DMS153 treated with DMSO at 0.1 percent for 48 hours (cell line): ENCODE data around the gene HES1.
"Not testable (repeated sequence)": the region's sequence is repeated elsewhere in the genome, so short reads cannot be mapped to it uniquely, and the experiment has no call there.

Experiments
- DNase-seq: peaks from one replicate; lab custom pipeline; 2025; ENCODE audit not compliant: unreplicated experiment; lab: John Stamatoyannopoulos, UW

Gene HES1

GRCh38 chr3:194135806-194136518 is at the start of gene HES1:
Gene HES1 (plus strand): TSS chr3:194136148. CDS start chr3:194136381, 233 bp downstream.
- peak; percentile 97 for DNase-seq

DNA sequence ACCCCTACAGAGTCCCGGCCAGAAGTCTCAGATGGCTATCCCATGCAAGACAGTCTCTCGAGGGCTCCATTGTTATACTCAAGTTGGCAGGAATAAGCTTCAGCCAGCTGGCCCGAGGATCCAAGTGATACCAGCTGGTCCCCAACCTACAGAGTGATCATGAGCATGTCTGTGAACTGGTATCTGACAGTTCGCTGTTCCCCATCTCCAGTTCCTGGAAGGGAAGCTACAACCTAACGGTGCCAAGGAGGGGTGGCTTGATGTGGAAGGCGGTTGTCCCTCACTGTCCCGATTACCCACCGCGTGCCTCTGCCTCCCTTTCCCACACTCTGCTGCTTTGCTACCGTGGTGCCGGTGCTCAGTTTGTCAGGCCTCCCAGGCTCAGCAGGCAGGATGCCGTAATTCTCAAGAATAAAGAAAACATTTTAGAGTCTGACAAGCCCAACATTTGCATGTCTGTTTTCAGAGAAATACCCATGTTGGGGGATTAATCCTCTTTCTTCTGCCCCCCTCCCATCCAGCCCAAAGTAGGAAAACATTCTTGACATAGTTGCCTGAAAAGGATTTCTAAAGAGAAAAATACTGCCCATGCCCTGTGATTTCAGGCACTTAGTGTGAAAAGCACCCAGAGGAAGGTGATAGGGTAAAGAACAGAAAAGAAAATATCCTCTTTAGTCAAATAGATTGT is 49.4 kb upstream of the HES1 start:
- DNase-seq = no peak

DNA sequence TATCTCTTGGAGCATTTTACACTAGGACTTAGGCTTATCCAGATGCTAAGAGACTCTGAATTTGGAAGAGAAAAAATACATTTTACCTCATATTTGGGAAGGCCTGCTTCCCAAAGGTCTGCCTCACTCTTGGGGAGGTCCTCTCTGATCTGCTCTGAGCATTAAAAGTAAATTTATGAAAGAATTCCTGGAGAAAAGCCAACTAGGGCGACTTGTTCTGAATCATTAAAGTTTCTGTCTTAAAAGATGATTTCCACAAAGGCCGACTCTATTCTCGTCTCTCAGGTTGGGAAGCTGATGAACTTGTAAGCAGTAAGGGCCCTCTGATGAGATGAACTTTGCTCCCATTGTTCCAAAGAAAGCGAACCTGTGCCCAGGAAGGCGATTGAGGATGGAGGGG is 48.7 kb upstream of the HES1 start:
- DNase-seq = no peak

- DNase-seq = no peak
Observed at GRCh38 chr3:194087995-194088855, 47.7 kb upstream of the HES1 start.

DNA sequence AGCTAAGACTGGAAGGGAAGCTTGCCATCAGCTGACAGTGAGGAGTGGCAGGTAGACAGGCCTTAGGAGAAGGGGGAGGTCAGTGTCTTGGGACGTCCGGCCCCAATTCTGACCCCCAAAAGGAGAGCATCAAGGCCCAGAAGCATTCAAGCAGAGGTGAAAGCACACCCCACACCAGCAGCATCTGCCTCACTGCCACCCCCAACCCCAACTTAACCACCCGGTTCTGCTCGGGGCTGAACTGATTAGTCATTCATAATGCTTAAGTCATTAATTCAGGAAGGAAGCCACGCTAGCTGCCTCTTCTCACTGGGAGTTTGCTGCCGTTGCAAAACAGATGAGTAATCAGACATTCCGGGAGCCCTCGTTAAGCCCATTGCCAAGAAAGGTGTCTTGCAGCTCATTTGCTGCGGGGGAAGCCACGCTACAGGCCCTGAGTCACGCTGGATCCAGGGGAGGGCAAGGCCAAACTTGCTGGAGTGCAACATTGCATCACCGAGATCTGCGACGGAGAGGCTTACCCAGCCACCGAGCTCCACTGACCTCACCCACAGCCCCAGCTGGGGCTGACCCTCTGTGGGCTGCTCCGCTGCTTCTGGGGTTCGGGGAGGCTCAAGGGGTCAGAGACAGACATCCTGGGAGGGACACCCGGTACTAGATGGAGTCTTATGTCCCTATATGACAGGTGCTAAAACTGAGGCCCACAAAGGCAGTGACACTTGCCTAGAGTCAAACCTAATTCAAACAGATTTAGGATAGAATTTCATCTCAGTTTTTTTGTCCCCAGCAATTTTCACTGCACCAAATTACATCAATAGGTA is 46.4 kb upstream of the HES1 start:
- no peak for DNase-seq

DNA sequence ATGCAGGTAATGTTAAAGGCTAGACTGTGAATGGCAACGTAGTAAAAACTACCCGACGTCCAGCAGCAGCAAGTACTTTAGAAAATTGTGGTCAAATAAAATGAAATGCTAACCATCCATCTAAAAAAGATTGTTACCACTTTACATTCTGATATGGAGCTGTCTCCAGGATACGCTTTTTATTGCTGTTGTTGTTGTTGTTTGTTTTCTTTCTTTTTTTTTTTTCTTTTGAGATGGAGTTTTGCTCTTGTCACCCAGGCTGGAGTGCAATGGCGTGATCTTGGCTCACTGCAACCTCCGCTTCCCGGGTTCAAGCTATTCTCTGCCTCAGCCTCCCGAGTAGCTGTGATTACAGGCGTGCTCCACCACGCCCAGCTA is 45.8 kb upstream of the HES1 start:
- not testable (repeated sequence) for DNase-seq

- no peak for DNase-seq
Observed at GRCh38 chr3:194090716-194091115, 45.2 kb upstream of the HES1 start.

DNA sequence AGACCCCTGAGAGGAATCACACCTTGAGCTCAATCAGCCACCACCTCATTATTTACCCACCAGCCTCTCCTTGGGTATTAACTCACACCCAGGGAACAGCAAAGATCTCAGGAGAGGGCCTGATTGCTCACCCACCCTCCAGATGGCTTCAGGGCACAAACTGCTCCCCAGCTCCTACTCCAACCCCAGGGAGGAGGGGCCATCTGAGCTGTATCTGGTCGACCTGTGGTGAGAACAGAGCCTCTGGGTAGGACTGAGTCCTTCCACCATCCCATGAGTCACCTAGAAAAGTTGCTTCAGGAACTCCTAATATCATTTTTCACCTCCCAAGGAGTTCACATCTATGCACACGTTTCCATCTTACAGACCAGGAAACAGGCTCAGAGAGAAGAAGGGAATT is 44.8 kb upstream of the HES1 start:
- DNase-seq = no peak

- DNase-seq = not testable (repeated sequence)
Observed at GRCh38 chr3:194091897-194092296, 44.1 kb upstream of the HES1 start.

DNA sequence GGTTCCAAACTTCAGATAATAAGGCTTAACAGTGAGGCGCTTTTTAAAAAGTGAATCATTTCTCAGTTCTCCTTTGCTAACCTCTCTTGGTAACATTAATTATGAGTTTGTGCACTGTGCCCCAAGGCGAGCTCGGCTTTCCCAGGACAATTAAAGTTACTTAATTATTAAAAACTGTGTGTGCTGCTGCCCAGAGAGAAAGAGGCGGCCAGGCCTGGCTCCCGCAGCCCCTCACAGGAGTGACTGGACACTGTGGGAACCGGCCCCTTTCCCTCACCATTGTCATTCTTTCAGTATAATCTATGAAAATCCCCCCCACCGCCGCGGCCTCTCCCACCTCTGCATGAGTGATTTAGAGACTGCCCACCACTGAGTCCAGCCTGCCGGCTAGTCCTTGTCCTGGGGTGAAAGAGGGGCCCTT is 43.1 kb upstream of the HES1 start:
- no peak for DNase-seq

DNA sequence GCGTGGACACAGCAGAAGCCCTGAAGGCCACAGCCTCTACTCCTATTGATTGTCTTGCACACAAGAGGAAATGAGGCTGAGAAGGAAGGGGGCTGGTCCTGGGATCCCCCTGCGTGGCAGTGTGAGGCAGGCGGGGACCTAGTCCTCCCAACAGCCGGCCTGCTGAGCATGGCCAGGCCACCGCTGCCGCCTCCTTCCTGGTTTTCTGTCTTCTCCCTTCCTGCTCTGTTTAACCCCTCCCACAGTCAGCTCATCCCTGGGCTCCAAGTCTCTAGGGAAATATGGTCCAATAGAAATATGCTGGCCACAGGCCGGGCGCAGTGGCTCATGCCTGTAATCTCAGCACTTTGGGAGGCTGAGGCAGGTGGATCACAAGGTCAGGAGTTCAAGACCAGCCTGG is 42.1 kb upstream of the HES1 start:
- no peak for DNase-seq

DNA sequence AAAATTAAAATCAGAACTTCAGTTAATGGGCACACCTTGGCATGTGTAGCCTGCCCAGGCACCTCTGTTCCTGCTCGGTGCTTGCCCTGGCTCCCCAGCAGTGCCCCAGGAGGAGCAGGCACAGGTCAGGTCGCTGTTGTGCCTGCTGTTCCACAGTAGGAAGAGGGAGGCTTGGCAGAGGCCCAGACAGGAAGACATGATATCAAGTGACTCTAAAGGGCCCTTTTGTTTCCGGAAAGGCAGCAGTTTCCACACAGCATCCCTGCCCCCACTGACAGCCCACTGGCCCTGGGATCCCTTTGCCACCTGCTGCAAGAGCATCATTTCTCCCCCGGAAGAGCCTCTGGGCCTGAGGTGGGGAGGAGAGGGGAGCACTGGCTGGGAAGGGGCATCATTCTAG is 40.5 kb upstream of the HES1 start:
- peak; percentile 16 for DNase-seq

DNA sequence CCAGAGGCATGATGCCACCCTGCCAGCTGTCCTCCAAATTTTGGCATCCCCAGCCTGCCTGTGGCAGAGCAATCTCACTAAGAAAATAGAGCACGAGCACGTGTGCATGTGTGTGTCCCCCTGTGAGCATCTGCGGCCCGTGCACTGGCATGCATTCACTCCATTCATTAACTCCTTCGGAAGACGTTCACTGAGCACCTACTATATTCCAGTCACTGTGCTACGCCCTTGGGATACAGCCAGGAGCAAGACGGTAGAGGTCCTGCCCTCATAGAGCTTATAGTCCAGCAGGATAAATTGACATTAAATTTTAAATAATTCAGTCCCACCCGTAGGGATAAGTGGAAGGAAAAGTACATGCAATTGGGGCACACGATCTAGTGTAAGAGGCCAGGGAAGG is 40.0 kb upstream of the HES1 start:
- DNase-seq = no peak

GRCh38 chr3:194097141-194097882 is 38.6 kb upstream of the HES1 start:
- no peak for DNase-seq

- no peak for DNase-seq
Observed at GRCh38 chr3:194098081-194098842, 37.7 kb upstream of the HES1 start.

- DNase-seq = no peak
Observed at GRCh38 chr3:194098843-194099183, 37.1 kb upstream of the HES1 start.

GRCh38 chr3:194099215-194099614 is 36.7 kb upstream of the HES1 start:
- no peak for DNase-seq

- DNase-seq = no peak
Observed at GRCh38 chr3:194100856-194101390, 35.0 kb upstream of the HES1 start.
